ENCODE data around the gene SMARCA2. TPM values are rescaled to one million over a fixed set of nuclear protein-coding genes. Genes with fewer than 3 reads are reported as not detected.

Gene SMARCA2
- total RNA-seq, 2 experiments from 2014 or later = 87.8 to 89.9 TPM

DNA sequence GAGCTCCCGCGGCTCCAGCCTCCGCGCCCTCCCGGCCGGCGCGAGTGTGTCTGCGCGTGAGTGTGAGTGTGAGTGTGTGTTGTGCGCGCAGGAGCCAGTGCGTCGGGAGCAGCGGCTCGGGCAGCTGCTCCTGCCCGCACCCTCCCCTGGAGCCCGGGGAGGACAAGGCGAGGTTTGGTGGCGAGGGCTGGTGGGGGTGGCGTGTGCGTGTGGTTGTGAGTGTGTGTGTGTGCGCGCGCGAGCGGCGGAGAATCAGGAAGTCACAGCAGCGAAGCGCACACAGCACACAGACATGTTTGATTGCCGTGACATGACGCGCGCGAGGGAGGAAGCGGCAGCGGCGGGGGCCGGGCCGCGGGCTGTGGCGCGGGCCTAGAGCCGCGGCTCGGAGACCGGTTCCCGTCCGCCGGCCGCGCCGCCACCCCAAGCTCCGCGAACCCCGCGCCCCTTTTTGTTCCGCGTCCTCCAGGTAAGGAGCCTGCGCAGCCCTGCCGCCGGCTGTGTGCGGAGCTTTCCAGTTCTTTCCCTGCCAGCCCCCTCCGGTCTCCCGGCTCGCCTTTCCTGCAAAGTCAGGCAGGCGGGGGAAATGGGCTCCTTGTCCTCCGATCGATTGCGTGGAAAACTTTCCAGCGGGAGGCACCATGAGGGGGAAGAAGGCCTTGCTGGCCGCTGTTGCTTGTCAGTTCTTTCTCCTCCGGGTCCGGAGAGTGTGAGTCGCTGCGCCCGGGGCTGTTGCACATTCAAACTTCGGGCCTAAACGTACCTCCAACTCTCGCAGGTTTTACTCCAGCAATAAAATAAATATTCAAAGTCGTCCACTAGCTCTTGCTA lies 2.4 kb downstream of the SMARCA2 start:
- peaks cover 2% of the 10 kb centered on the region for H3K36me3 Mint-ChIP-seq (ENCODE audit: low read depth)
- H3K4me3 Mint-ChIP-seq = peak overlapping the region; percentile 92
- CTCF ChIA-PET = interaction anchor here (1.2 kb wide), 1 partner anchor 70 kb away, joined by 3 read pairs; no protein-coding TSS in a partner anchor
- DNase-seq = peak; percentile 75
- no peaks in the 10 kb centered on the region for H3K27me3 Mint-ChIP-seq (ENCODE audit: low read depth)
- peaks cover 52% of the 10 kb centered on the region for H3K4me1 Mint-ChIP-seq (ENCODE audit: low read depth)
- peak overlapping the region; percentile 95 for H3K27ac Mint-ChIP-seq
- intact Hi-C loops (cut with micrococcal nuclease) = loop anchor here (1.0 to 10.0 kb wide), 4 partner anchors 50 to 1727 kb away; no protein-coding TSS in a partner anchor
- no peaks in the 10 kb centered on the region for H3K9me3 Mint-ChIP-seq

DNA sequence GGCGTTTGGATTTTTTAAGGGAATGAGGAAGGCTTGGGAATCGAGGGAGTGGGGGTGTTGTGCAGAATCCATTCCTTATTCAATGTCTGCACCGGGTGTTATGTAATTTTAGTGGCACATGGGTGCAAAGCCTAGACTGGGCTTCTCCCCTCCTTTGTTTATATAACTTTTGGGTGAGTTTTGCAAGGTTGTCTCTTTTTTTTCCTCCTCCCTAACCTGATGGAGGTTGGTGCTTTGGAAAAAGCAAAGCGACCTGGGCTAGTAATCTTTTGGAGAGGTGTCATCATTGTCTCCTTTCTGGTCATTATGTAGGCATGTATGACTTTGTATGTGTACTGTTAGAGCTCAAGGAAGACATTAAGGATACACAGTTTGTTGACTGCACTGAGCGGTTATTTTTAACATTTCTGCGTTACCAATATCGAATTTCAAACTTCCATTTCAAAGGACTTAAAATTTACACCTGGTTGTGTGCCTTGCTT lies 3.1 kb downstream of the SMARCA2 start:
- Mint-ChIP-seq H3K4me1 (ENCODE audit: low read depth) (peaks cover 52% of the 10 kb centered on the region), H3K9me3 (no peaks in the 10 kb centered on the region), H3K27me3 (ENCODE audit: low read depth) (no peaks in the 10 kb centered on the region), H3K27ac (peak overlapping the region; percentile 95), H3K4me3 (peak overlapping the region; percentile 92), H3K36me3 (ENCODE audit: low read depth) (peaks cover 4% of the 10 kb centered on the region)
- DNase-seq = no peak
- CTCF ChIA-PET = no interaction called here
- intact Hi-C loops (cut with micrococcal nuclease) = loop anchor here (1.0 to 10.0 kb wide), 4 partner anchors 49 to 1727 kb away; no protein-coding TSS in a partner anchor

DNA sequence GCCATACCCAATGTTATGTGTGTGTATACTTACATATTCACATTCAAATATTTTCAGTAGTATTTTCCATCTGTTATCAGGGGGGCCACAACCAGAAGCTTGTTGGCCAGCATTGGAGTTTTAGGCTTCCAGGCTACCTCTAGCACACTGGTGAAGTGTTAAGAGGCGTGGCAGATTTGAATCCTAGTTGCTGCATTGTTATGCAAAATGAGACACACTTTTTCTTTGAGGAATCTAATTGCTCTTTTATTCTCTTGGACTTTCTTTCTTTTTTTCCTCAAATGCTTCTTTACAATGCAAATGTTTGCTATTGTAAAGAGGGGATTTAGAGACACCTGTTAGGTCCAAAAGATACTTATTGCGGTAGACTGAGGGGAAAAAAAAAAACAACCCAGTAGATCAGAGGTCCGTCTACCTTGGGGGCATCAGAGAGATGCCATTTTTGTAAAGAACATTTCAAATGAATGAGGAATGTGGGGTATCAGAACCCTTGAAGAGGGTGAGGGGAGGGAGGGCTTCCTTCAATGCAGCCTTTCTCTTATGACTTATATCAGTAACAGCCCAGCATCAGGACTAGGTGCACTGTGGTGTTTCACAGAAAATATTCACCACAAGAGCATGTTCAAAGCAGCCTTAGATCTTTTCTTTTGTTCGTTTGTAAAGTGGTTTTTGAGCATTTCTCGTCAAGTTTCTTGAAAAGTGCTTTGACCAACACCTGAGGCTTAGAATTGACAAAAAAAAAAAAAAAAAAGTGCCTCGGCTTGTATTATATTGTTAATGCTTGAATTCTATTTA lies 3.8 kb downstream of the SMARCA2 start:
- intact Hi-C loops (cut with micrococcal nuclease) = loop anchor here (1.0 to 10.0 kb wide), 5 partner anchors 48 to 1726 kb away; no protein-coding TSS in a partner anchor
- Mint-ChIP-seq H3K36me3 (ENCODE audit: low read depth) (peaks cover 4% of the 10 kb centered on the region), H3K27ac (peak overlapping the region; percentile 95), H3K27me3 (ENCODE audit: low read depth) (no peaks in the 10 kb centered on the region), H3K4me1 (ENCODE audit: low read depth) (peaks cover 52% of the 10 kb centered on the region), H3K9me3 (no peaks in the 10 kb centered on the region), H3K4me3 (peak overlapping the region; percentile 92)
- CTCF ChIA-PET = no interaction called here
- DNase-seq = peak; percentile 46

DNA sequence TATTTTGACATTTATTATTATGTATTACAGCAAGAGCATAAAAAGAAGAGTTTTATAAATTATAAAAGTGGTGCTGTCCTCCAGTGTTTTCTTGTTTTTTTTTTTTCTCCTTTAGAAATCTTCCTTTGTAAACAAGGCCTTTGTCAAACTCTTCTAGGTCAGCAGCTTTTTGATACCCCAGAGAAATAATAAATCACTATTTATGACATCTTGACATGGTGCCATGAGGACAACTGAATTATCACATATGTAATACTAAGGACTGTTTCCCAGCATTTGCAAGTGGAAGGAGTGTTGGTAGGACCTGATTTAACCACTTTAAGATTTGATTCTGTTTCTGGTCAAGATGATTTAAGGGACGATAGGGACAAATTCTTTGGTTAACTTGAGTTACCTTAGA lies 4.6 kb downstream of the SMARCA2 start:
- Mint-ChIP-seq H3K36me3 (ENCODE audit: low read depth) (peaks cover 4% of the 10 kb centered on the region), H3K4me3 (no peak overlapping the region), H3K9me3 (no peaks in the 10 kb centered on the region), H3K4me1 (ENCODE audit: low read depth) (peaks cover 59% of the 10 kb centered on the region), H3K27me3 (ENCODE audit: low read depth) (no peaks in the 10 kb centered on the region), H3K27ac (peak overlapping the region; percentile 1)
- no peak for DNase-seq
- CTCF ChIA-PET = no interaction called here
- intact Hi-C loops (cut with micrococcal nuclease) = loop anchor here (1.0 to 10.0 kb wide), 4 partner anchors 67 to 1725 kb away; no protein-coding TSS in a partner anchor

DNA sequence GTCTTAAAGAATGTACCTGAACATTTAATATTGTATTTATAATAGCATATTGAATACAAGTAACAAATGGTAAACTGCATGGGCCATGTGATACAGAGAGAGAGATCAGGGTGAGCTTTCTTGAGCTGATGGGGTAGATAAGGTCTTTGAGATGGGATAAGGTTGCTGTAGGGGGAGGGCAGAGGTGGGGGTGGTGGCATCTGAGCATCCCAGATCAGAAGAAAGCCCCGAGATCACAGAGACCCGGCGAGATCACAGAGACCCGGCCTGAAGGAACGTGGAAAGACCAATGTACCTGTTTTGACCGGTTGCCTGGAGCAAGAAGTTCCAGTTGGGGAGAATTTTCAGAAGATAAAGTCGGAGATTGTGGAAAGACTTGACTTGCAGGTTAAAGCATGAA lies 6.6 kb downstream of the SMARCA2 start:
- intact Hi-C loops (cut with micrococcal nuclease) = no loop called here
- H3K27me3 Mint-ChIP-seq (ENCODE audit: low read depth) = no peaks in the 10 kb centered on the region
- H3K36me3 Mint-ChIP-seq (ENCODE audit: low read depth) = peaks cover 2% of the 10 kb centered on the region
- no peak for DNase-seq
- peak overlapping the region; percentile 5 for H3K4me3 Mint-ChIP-seq
- no peaks in the 10 kb centered on the region for H3K9me3 Mint-ChIP-seq
- peaks cover 75% of the 10 kb centered on the region for H3K4me1 Mint-ChIP-seq (ENCODE audit: low read depth)
- peak overlapping the region; percentile 9 for H3K27ac Mint-ChIP-seq
- CTCF ChIA-PET = no interaction called here

DNA sequence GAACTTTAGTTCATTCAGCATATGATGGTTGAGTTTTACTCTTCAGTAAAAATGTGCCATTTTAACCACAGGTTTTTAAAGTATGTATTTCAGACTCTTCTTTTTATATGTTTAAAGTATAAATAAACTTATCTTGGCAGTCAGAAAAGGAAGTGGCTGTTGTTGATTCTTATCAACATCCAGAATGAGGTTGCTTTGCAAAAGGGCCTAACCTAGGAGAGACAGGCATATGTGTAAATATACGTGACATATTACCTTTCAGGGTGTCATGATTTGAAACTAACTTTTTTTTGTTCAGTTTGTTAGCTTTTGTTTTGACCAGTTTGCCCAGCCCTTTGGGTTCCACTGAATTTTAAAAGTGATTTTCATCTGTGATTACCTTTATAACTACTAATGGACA lies 7.4 kb downstream of the SMARCA2 start:
- H3K4me3 Mint-ChIP-seq = peak overlapping the region; percentile 60
- H3K9me3 Mint-ChIP-seq = no peaks in the 10 kb centered on the region
- H3K4me1 Mint-ChIP-seq (ENCODE audit: low read depth) = peaks cover 81% of the 10 kb centered on the region
- no peaks in the 10 kb centered on the region for H3K27me3 Mint-ChIP-seq (ENCODE audit: low read depth)
- peaks cover 2% of the 10 kb centered on the region for H3K36me3 Mint-ChIP-seq (ENCODE audit: low read depth)
- intact Hi-C loops (cut with micrococcal nuclease) = no loop called here
- H3K27ac Mint-ChIP-seq = peak overlapping the region; percentile 18
- DNase-seq = no peak
- CTCF ChIA-PET = no interaction called here

DNA sequence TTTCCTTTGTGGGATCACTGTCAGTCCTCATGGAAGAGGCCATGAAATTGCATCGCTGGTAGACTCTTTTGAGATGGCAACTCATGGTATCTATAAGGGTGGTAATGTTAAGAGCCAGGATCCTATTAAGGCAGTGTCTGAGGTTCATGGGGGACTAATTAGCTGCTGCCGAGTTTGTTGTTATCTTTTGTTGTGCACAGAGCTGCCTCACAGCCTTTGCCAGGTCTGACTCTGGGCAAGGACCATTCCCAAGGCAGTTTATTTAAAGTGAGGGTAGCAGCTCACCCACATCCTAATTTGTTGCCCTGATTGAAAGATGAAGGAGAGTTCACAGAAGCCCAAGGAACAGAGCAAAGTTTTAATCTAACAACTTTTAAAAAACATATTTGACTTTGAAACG lies 7.9 kb downstream of the SMARCA2 start:
- peaks cover 3% of the 10 kb centered on the region for H3K36me3 Mint-ChIP-seq (ENCODE audit: low read depth)
- CTCF ChIA-PET = no interaction called here
- intact Hi-C loops (cut with micrococcal nuclease) = loop anchor here (1.0 kb wide), 2 partner anchors 8 to 147 kb away; partner anchors contain the start of gene SMARCA2
- no peaks in the 10 kb centered on the region for H3K9me3 Mint-ChIP-seq
- peak overlapping the region; percentile 60 for H3K4me3 Mint-ChIP-seq
- H3K4me1 Mint-ChIP-seq (ENCODE audit: low read depth) = peaks cover 86% of the 10 kb centered on the region
- H3K27ac Mint-ChIP-seq = peak overlapping the region; percentile 69
- H3K27me3 Mint-ChIP-seq (ENCODE audit: low read depth) = no peaks in the 10 kb centered on the region
- DNase-seq = no peak

DNA sequence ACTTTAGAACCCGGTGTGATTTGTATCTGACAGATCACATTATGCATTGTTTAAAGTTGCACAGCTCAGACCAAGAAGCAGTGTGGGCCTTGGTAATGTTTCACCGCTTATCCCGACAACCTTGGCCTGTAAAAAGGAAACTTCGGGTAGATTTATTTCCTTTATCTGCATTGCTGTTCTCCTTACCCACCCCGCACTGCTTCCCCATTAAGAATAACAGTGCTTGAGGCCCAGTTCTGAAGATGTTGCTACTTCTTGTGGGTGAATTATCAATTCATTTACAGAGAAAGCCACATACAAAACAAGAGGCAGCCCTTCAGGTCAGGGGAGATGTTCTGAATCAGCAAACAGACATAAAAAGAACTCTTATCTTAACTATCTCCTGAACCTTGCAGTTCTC lies 8.4 kb downstream of the SMARCA2 start:
- Mint-ChIP-seq H3K9me3 (no peaks in the 10 kb centered on the region), H3K27ac (peak overlapping the region; percentile 69), H3K4me3 (peak overlapping the region; percentile 60), H3K4me1 (ENCODE audit: low read depth) (peaks cover 88% of the 10 kb centered on the region), H3K27me3 (ENCODE audit: low read depth) (no peaks in the 10 kb centered on the region), H3K36me3 (ENCODE audit: low read depth) (peaks cover 3% of the 10 kb centered on the region)
- intact Hi-C loops (cut with micrococcal nuclease) = loop anchor here (1.0 kb wide), 2 partner anchors 8 to 147 kb away; partner anchors contain the start of gene SMARCA2
- CTCF ChIA-PET = interaction anchor here (0.6 kb wide), 1 partner anchor 634 kb away, joined by 3 read pairs; no protein-coding TSS in a partner anchor
- DNase-seq = peak; percentile 31

DNA sequence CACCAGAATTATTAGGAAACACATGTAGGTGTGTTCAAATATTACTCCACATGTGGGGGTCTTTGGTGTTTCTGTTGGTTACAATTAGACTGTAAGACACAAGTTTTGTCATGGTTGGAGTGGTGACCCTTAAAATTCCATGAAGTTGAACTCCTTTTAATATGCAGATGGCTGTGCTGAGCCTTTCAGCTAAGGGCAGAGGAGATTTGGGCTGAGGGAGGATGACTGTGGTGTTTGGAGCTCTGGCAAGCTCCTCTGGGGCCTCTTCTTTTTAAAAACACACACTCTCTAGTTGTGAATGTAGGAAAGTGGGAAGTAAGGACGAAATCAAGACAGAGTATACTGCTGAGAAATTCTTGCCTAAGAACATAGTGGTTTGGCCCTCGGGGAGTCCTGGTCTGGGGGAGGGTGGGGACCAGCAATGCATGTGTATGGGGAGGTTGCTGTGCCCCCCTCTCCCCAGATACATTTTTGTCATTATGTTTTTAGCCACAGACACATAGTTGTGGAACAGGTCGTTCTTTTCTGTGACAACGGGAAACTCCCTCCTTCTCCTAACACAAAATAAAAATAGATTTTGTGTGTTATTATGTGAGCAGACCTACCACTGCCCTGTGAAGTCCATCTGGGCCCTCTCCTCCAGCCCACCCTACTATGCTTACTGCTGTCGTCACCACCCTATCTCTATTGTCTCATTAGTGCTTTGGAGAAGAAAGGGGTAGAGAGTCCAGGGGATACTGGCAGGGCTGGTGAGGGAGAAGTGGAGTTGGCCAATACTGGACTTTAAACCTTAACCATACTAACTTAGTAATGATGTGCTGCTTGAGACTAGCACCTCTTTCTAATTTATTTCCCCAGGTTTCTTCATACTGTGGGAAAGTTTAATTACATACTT lies 10.0 kb downstream of the SMARCA2 start:
- CTCF ChIA-PET = no interaction called here
- H3K27me3 Mint-ChIP-seq (ENCODE audit: low read depth) = no peaks in the 10 kb centered on the region
- H3K4me3 Mint-ChIP-seq = no peak overlapping the region
- DNase-seq = no peak
- peaks cover 7% of the 10 kb centered on the region for H3K36me3 Mint-ChIP-seq (ENCODE audit: low read depth)
- H3K27ac Mint-ChIP-seq = no peak overlapping the region
- intact Hi-C loops (cut with micrococcal nuclease) = no loop called here
- no peaks in the 10 kb centered on the region for H3K9me3 Mint-ChIP-seq
- peaks cover 88% of the 10 kb centered on the region for H3K4me1 Mint-ChIP-seq (ENCODE audit: low read depth)

DNA sequence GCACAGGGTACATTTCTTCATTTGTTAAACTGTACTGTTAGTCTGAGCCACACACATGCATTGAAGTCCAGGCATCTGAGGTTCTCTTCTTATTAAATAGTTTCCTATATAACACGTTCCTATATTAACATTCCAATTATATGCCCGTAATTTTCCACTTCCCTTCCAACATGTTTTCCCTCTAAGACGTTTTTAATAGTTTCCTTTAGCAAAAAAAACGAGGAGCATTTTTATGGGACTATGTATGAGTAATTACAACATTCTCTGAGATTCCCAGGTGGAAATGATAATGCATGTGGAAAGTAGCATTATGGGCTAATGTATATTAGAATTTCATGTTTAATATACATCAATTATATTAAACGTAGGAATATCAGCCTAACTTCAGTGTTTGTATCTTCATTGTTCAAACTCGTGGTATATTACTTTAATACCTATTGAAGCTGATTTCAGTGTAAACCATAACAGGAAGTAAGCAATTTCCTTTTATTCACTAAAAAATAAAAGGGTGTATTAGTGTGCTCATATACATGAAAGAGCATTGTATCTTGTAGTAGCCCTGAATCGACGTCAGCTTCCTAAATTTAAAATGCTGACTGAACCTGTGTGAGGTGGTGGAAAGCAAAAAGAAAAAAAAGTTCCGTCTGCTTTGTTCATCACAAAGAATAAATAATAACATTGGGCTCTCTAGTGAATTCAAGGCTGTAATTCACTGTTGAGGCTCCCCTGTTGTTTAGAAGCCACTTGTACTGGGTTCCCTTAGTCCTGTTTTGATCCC lies 11.3 kb downstream of the SMARCA2 start:
- CTCF ChIA-PET = interaction anchor here (1.1 kb wide), 1 partner anchor 42 kb away, joined by 3 read pairs; no protein-coding TSS in a partner anchor
- peaks cover 9% of the 10 kb centered on the region for H3K36me3 Mint-ChIP-seq (ENCODE audit: low read depth)
- DNase-seq = no peak
- no peak overlapping the region for H3K27ac Mint-ChIP-seq
- H3K4me3 Mint-ChIP-seq = no peak overlapping the region
- H3K4me1 Mint-ChIP-seq (ENCODE audit: low read depth) = peaks cover 86% of the 10 kb centered on the region
- intact Hi-C loops (cut with micrococcal nuclease) = no loop called here
- H3K27me3 Mint-ChIP-seq (ENCODE audit: low read depth) = no peaks in the 10 kb centered on the region
- no peaks in the 10 kb centered on the region for H3K9me3 Mint-ChIP-seq
